A549 (cell line): ENCODE measurements around the gene PRKRIP1. TPM values are rescaled to one million over a fixed set of nuclear protein-coding genes. Genes with fewer than 3 reads are reported as not detected.

Experiments
- ATAC-seq, 2 experiments: fragments of 200-7000 bp in 1 of 2; fragments of >200 bp in 1 of 2; cut with Nextera tagmentation in 1 of 2; cut with Tn5 transposase in 1 of 2; 3 replicates each; pipeline versions ENCODE4 v1.8.0 to v1.9.1; 2018 to 2020; ENCODE audit warnings: mild to moderate bottlenecking in 1 of 2, moderate library complexity in 1 of 2
- CTCF ChIA-PET: fragments of 300-600 bp; sonication (Branson Sonifier 250); formaldehyde crosslinking; extraction: SDS; loops from one replicate; lab custom pipeline; 2021; ENCODE audit warnings: antibody characterized with exemption, inconsistent platforms; lab: Yijun Ruan, JAX
- POLR2A ChIA-PET: fragments of 350-600 bp; formaldehyde crosslinking; extraction: SDS; loops from one replicate; lab custom pipeline; 2021; ENCODE audit warnings: antibody characterized with exemption, inconsistent platforms; lab: Yijun Ruan, JAX
- DNase-seq, 2 experiments: peaks; one replicate each; pipeline versions ENCODE4 v3.0.0 to v3.0.0-alpha.2; 2011 to 2016; ENCODE audit warnings: low read depth in 1 of 2, low spot score in 1 of 2
- FAIRE-seq: peaks from 2 replicates; lab custom pipeline; 2011; peaks lifted over from hg19 to GRCh38; lab: Jason Lieb, UNC
- H3K27ac ChIP-seq, 2 experiments: fragments of >200 bp; sonication (Bioruptor Twin); formaldehyde crosslinking; 3 replicates each; pipeline ENCODE4 v1.5.1; 2016 to 2017
- H3K4me1 ChIP-seq: fragments of >200 bp; sonication (Bioruptor Twin); formaldehyde crosslinking; 3 replicates; pipeline ENCODE4 v1.6.1; 2016
- H3K4me2 ChIP-seq: fragments of >200 bp; sonication (Bioruptor Twin); formaldehyde crosslinking; 3 replicates; pipeline ENCODE4 v1.6.1; 2016
- H3K4me3 ChIP-seq: fragments of >200 bp; sonication (Bioruptor Twin); formaldehyde crosslinking; 3 replicates; pipeline ENCODE4 v1.5.1; 2016
- H3K9me3 ChIP-seq: fragments of >200 bp; sonication (Bioruptor Twin); formaldehyde crosslinking; 3 replicates; pipeline ENCODE4 v1.6.1; 2016
- BHLHE40 ChIP-seq: IDR thresholded peaks from 2 replicates; pipeline ENCODE4 v1.6.1; 2012; ENCODE audit warnings: low read depth, low read length, inconsistent platforms
- CBX2 ChIP-seq: fragments of 200-600 bp; sonication (generic); IDR thresholded peaks from 2 replicates; pipeline ENCODE4 v1.6.1; 2016; ENCODE audit warnings: low read depth, mild to moderate bottlenecking, borderline replicate concordance
- CBX8 ChIP-seq: fragments of 200-600 bp; sonication (generic); IDR thresholded peaks from 2 replicates; pipeline ENCODE4 v1.6.1; 2016
- EHF ChIP-seq: fragments of 250-450 bp; sonication (Bioruptor Pico); IDR thresholded peaks from 2 replicates; pipeline ENCODE4 v1.5.0; 2020; ENCODE audit warnings: mild to moderate bottlenecking
- EP300 ChIP-seq, 2 experiments: fragments of >200 bp; sonication (Bioruptor Twin); formaldehyde crosslinking; IDR thresholded peaks; 2 replicates in 1 of 2; 3 replicates in 1 of 2; pipeline ENCODE4 v1.6.1; 2016 to 2017
- FOXS1 ChIP-seq: fragments of 250-450 bp; sonication (Bioruptor Pico); IDR thresholded peaks from 2 replicates; pipeline ENCODE4 v1.5.0; 2020; ENCODE audit warnings: mild to moderate bottlenecking, moderate library complexity
- GATA3 ChIP-seq: IDR thresholded peaks from 2 replicates; pipeline ENCODE4 v1.6.1; 2012; ENCODE audit warnings: borderline replicate concordance
- HDAC2 ChIP-seq: fragments of 200-600 bp; sonication (generic); IDR thresholded peaks from 2 replicates; pipeline ENCODE4 v1.6.1; 2016
- HOXA7 ChIP-seq: fragments of 250-450 bp; sonication (Bioruptor Pico); IDR thresholded peaks from 2 replicates; pipeline ENCODE4 v1.5.0; 2020; ENCODE audit warnings: mild to moderate bottlenecking, moderate library complexity
- KDM1A ChIP-seq: fragments of 200-600 bp; sonication (generic); IDR thresholded peaks from 2 replicates; pipeline ENCODE4 v1.6.1; 2016; ENCODE audit warnings: low read depth, mild to moderate bottlenecking
- MAFK ChIP-seq: fragments of 450-650 bp; IDR thresholded peaks from 2 replicates; pipeline ENCODE4 v1.6.1; 2014; ENCODE audit not compliant: partially characterized antibody
- MYC ChIP-seq: IDR thresholded peaks from 2 replicates; pipeline ENCODE4 v1.6.1; 2012; ENCODE audit warnings: mild to moderate bottlenecking, inconsistent platforms, low read length, improper control_type of control experiment, borderline replicate concordance
- NFE2L2 ChIP-seq: fragments of 150-350 bp; conservative IDR thresholded peaks from 2 replicates; pipeline ENCODE4 v1.6.1; 2014; ENCODE audit warnings: low read length
- NR3C1 ChIP-seq: fragments of >200 bp; sonication (Bioruptor Twin); formaldehyde crosslinking; IDR thresholded peaks from 3 replicates; pipeline ENCODE4 v1.6.1; 2017
- PHF8 ChIP-seq: fragments of 200-600 bp; sonication (generic); IDR thresholded peaks from 2 replicates; pipeline ENCODE4 v1.6.1; 2016; ENCODE audit warnings: low read depth, mild to moderate bottlenecking, antibody characterized with exemption, moderate library complexity, borderline replicate concordance
- RAD21 ChIP-seq, 2 experiments: fragments of >200 bp in 1 of 2; sonication (Bioruptor Twin) in 1 of 2; formaldehyde crosslinking in 1 of 2; IDR thresholded peaks in 1 of 2; conservative IDR thresholded peaks in 1 of 2; 2 replicates in 1 of 2; 3 replicates in 1 of 2; pipeline ENCODE4 v1.6.1; 2012 to 2018; ENCODE audit warnings: inconsistent platforms in 1 of 2
- RARB ChIP-seq: fragments of 250-450 bp; sonication (Bioruptor Pico); IDR thresholded peaks from 2 replicates; pipeline ENCODE4 v1.8.0; 2021; ENCODE audit warnings: mild to moderate bottlenecking, moderate library complexity
- RCOR1 ChIP-seq: fragments of 150-350 bp; IDR thresholded peaks from 2 replicates; pipeline ENCODE4 v1.6.1; 2014; ENCODE audit warnings: antibody characterized with exemption, low read length, low read depth
- RNF2 ChIP-seq: fragments of 200-600 bp; sonication (generic); IDR thresholded peaks from 2 replicates; pipeline ENCODE4 v1.6.1; 2016; ENCODE audit warnings: low read depth, mild to moderate bottlenecking, antibody characterized with exemption, moderate library complexity, borderline replicate concordance
- SMC3 ChIP-seq: fragments of >200 bp; sonication (Bioruptor Twin); formaldehyde crosslinking; IDR thresholded peaks from 3 replicates; pipeline ENCODE4 v1.6.1; 2018; ENCODE audit warnings: inconsistent platforms
- TFCP2L1 ChIP-seq: fragments of 250-450 bp; sonication (Bioruptor Pico); IDR thresholded peaks from 2 replicates; pipeline ENCODE4 v1.5.0; 2021; ENCODE audit warnings: mild to moderate bottlenecking
- ZFP36 ChIP-seq: fragments of 450-650 bp; IDR thresholded peaks from 2 replicates; pipeline ENCODE4 v1.6.1; 2014; ENCODE audit warnings: borderline replicate concordance; ENCODE audit not compliant: partially characterized antibody
- WGBS: methylation state at CpG from one replicate; pipeline ENCODE4 v1.1.6; 2017; ENCODE audit errors: missing lambda C conversion rate; 5-methylcytosine and 5-hydroxymethylcytosine counted together
- polyA plus RNA-seq, 4 experiments: library from polyadenylated mRNA; depleted of rRNA in 3 of 4; stranded (reverse); fragments of >200 nt; fragmentation: RNase III in 1 of 4; extraction: RNeasy Plus Mini Kit Qiagen cat#74134 plus additional on column Dnase treatment in 1 of 4; gene quantifications; 2 replicates in 3 of 4; 3 replicates in 1 of 4; pipeline ENCODE4 v1.2.3, GENCODE V29; 2011 to 2017
- TF ChIP-seq, protein P1 (sequence below): fragments of >200 bp; sonication (Bioruptor Twin); formaldehyde crosslinking; IDR thresholded peaks from 2 replicates; pipeline ENCODE4 v1.6.1; 2016
- TF ChIP-seq, protein P2 (sequence below): fragments of 250-450 bp; sonication (Bioruptor Pico); IDR thresholded peaks from 2 replicates; pipeline ENCODE4 v1.5.0; 2021; ENCODE audit warnings: mild to moderate bottlenecking, moderate library complexity, borderline replicate concordance
- TF ChIP-seq, protein P3 (sequence below): IDR thresholded peaks from 2 replicates; pipeline ENCODE4 v1.6.1; 2012
- TF ChIP-seq, protein P4 (sequence below): IDR thresholded peaks from 2 replicates; pipeline ENCODE4 v1.6.1; 2012
- TF ChIP-seq, protein P5 (sequence below): fragments of 150-350 bp; IDR thresholded peaks from 2 replicates; pipeline ENCODE4 v1.6.1; 2014; ENCODE audit warnings: low read depth, mild to moderate bottlenecking, low read length
- TF ChIP-seq, protein P6 (sequence below): fragments of 250-450 bp; sonication (Bioruptor Pico); IDR thresholded peaks from 2 replicates; pipeline ENCODE4 v1.5.0; 2020; ENCODE audit warnings: low read depth, mild to moderate bottlenecking, moderate library complexity

Gene PRKRIP1
- polyA plus RNA-seq, 2 of the 4 experiments (the other 2 are of a cell fraction) = 15.4 to 24.1 TPM

DNA sequence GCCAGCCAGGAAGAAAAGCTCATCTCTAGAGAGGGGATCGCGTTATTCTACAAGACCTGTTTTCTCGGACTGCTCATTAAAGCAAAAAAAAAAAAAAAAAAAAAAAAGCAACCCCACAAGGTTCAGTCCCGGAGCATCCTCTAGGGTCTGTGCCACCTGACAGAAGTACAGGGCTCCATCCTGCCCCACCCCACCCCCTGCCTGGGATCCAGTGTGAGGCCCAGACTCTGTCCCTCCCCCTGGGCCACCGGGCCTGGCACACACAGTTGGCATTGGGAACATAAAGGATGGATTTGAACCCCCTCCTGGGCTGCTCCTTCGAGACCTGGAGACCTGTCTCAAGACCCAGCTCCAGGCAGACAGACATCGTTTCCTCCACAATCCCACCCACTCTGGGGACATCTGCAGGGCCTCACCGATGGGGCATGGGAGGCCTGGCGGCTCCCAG, 37.9 kb downstream of the PRKRIP1 start:
- peak overlapping the region; percentile 91 for H3K4me2 ChIP-seq
- 40% methylated on average over 9 of the region's 9 CpGs for WGBS
- H3K9me3 ChIP-seq = no peaks in the 10 kb centered on the region
- H3K27ac ChIP-seq = peak overlapping the region; percentile 85 to 98
- TF ChIP-seq, protein P1, sequence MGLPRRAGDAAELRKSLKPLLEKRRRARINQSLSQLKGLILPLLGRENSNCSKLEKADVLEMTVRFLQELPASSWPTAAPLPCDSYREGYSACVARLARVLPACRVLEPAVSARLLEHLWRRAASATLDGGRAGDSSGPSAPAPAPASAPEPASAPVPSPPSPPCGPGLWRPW = no peak
- TF ChIP-seq, protein P2, sequence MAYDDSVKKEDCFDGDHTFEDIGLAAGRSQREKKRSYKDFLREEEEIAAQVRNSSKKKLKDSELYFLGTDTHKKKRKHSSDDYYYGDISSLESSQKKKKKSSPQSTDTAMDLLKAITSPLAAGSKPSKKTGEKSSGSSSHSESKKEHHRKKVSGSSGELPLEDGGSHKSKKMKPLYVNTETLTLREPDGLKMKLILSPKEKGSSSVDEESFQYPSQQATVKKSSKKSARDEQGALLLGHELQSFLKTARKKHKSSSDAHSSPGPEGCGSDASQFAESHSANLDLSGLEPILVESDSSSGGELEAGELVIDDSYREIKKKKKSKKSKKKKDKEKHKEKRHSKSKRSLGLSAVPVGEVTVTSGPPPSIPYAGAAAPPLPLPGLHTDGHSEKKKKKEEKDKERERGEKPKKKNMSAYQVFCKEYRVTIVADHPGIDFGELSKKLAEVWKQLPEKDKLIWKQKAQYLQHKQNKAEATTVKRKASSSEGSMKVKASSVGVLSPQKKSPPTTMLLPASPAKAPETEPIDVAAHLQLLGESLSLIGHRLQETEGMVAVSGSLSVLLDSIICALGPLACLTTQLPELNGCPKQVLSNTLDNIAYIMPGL = no peak
- TF ChIP-seq HOXA7 (CRISPR knock-in tag) (no peak), CBX8 (no peak), PHF8 (no peak), MAFK (no peak), MYC (no peak), RARB (no peak), FOXS1 (CRISPR knock-in tag) (no peak), GATA3 (no peak), RNF2 (no peak), SMC3 (no peak)
- TF ChIP-seq, protein P3, sequence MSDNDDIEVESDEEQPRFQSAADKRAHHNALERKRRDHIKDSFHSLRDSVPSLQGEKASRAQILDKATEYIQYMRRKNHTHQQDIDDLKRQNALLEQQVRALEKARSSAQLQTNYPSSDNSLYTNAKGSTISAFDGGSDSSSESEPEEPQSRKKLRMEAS = no peak
- TF ChIP-seq, protein P4, sequence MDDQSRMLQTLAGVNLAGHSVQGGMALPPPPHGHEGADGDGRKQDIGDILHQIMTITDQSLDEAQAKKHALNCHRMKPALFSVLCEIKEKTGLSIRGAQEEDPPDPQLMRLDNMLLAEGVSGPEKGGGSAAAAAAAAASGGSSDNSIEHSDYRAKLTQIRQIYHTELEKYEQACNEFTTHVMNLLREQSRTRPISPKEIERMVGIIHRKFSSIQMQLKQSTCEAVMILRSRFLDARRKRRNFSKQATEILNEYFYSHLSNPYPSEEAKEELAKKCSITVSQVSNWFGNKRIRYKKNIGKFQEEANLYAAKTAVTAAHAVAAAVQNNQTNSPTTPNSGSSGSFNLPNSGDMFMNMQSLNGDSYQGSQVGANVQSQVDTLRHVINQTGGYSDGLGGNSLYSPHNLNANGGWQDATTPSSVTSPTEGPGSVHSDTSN = no peak
- TF ChIP-seq, protein P5, sequence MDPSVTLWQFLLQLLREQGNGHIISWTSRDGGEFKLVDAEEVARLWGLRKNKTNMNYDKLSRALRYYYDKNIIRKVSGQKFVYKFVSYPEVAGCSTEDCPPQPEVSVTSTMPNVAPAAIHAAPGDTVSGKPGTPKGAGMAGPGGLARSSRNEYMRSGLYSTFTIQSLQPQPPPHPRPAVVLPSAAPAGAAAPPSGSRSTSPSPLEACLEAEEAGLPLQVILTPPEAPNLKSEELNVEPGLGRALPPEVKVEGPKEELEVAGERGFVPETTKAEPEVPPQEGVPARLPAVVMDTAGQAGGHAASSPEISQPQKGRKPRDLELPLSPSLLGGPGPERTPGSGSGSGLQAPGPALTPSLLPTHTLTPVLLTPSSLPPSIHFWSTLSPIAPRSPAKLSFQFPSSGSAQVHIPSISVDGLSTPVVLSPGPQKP = no peak
- peaks cover 30% of the 10 kb centered on the region for H3K4me1 ChIP-seq
- POLR2A ChIA-PET = interaction anchor here (0.6 to 1.8 kb wide), 4 partner anchors 9 to 38 kb away, joined by 3 to 22 read pairs (median 7); partner anchors contain the start of gene PRKRIP1
- CTCF ChIA-PET = interaction anchor here (0.9 to 1.9 kb wide), 5 partner anchors 16 to 33 kb away, joined by 3 to 7 read pairs (median 3); no protein-coding TSS in a partner anchor
- H3K4me3 ChIP-seq = peak overlapping the region; percentile 89
- FAIRE-seq (no peak), DNase-seq (peak in 1 of 2 experiments; percentile 41), ATAC-seq (peak; percentile 54 to 61)

DNA sequence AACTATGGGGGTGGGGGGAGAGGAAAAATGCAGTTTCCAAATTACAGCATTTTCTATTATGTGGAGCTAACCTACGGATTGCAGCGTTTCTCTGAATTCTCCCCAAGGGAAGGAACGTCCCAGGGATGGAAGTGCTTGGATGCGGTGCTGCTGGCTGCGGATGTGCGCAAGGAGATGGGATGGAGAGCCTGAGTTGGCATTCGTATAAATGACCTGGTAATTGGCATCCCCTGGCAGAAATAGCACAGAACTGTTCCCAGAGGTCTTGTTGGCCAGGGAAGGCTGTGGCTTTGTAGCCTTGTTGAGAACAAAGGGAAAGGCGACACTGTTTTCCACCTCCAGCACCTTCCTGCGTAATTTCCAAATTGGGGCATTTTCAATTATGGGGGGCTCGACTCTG, 40.0 kb downstream of the PRKRIP1 start:
- POLR2A ChIA-PET = no interaction called here
- TF ChIP-seq BHLHE40 (no peak), TFCP2L1 (no peak), ZFP36 (no peak), SMC3 (no peak), EP300 (IDR thresholded peaks at IDR 0.05) (no peak), KDM1A (no peak), RCOR1 (no peak), CBX2 (no peak), RAD21 (conservative IDR thresholded peaks at IDR 0.05 in 1 of 2, IDR thresholded peaks at IDR 0.05 in 1 of 2) (no peak), EHF (CRISPR knock-in tag) (no peak), NR3C1 (no peak), CBX8 (no peak), NFE2L2 (no peak), HDAC2 (no peak)
- TF ChIP-seq, protein P2 = no peak
- TF ChIP-seq, protein P6, sequence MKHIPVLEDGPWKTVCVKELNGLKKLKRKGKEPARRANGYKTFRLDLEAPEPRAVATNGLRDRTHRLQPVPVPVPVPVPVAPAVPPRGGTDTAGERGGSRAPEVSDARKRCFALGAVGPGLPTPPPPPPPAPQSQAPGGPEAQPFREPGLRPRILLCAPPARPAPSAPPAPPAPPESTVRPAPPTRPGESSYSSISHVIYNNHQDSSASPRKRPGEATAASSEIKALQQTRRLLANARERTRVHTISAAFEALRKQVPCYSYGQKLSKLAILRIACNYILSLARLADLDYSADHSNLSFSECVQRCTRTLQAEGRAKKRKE (CRISPR knock-in tag) = no peak
- 92% methylated on average over 10 of the region's 10 CpGs for WGBS
- H3K4me2 ChIP-seq = no peak overlapping the region
- FAIRE-seq = no peak
- ATAC-seq = no peak
- H3K27ac ChIP-seq = no peak overlapping the region
- H3K4me3 ChIP-seq = no peak overlapping the region
- no peak for DNase-seq
- CTCF ChIA-PET = interaction anchor here (1.6 kb wide), 1 partner anchor 45 kb away, joined by 4 read pairs; no protein-coding TSS in a partner anchor
- H3K4me1 ChIP-seq = peaks cover 41% of the 10 kb centered on the region
- H3K9me3 ChIP-seq = no peaks in the 10 kb centered on the region
